ENCODE results near the gene EPHA10.

- no peak for TF ChIP-seq POLR2A (IDR thresholded peaks at IDR 0.05)
- TF ChIP-seq, protein P1, sequence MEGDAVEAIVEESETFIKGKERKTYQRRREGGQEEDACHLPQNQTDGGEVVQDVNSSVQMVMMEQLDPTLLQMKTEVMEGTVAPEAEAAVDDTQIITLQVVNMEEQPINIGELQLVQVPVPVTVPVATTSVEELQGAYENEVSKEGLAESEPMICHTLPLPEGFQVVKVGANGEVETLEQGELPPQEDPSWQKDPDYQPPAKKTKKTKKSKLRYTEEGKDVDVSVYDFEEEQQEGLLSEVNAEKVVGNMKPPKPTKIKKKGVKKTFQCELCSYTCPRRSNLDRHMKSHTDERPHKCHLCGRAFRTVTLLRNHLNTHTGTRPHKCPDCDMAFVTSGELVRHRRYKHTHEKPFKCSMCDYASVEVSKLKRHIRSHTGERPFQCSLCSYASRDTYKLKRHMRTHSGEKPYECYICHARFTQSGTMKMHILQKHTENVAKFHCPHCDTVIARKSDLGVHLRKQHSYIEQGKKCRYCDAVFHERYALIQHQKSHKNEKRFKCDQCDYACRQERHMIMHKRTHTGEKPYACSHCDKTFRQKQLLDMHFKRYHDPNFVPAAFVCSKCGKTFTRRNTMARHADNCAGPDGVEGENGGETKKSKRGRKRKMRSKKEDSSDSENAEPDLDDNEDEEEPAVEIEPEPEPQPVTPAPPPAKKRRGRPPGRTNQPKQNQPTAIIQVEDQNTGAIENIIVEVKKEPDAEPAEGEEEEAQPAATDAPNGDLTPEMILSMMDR (IDR thresholded peaks at IDR 0.05): no peak
These were observed 93.7 kb downstream of the EPHA10 start for GRCh38 chr1:37671261-37671660.

Measured in testis (tissue), 2 donors.